Measurements from ENCODE around the gene OGDHL. TPM values are rescaled to one million over a fixed set of nuclear protein-coding genes. Genes with fewer than 3 reads are reported as not detected.

OGDHL gene
- total and polyA plus RNA-seq, 9 of the 15 experiments (the other 6 are each of a cell fraction or from before 2014, with no cell fraction given): 0.01 to 1.8 (median 0.91) TPM

GRCh38 chr10:49756641-49757040 is 5.5 kb downstream of the OGDHL start (continued):
- TF ChIP-seq, protein P1, sequence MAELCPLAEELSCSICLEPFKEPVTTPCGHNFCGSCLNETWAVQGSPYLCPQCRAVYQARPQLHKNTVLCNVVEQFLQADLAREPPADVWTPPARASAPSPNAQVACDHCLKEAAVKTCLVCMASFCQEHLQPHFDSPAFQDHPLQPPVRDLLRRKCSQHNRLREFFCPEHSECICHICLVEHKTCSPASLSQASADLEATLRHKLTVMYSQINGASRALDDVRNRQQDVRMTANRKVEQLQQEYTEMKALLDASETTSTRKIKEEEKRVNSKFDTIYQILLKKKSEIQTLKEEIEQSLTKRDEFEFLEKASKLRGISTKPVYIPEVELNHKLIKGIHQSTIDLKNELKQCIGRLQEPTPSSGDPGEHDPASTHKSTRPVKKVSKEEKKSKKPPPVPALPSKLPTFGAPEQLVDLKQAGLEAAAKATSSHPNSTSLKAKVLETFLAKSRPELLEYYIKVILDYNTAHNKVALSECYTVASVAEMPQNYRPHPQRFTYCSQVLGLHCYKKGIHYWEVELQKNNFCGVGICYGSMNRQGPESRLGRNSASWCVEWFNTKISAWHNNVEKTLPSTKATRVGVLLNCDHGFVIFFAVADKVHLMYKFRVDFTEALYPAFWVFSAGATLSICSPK (IDR thresholded peaks at IDR 0.05; ENCODE audit: borderline replicate concordance): no peak
- TF ChIP-seq ZBTB9 (CRISPR knock-in tag; IDR thresholded peaks at IDR 0.05) (no peak), ZNF639 (CRISPR knock-in tag; conservative IDR thresholded peaks at IDR 0.05 in 1 of 2, IDR thresholded peaks at IDR 0.05 in 1 of 2) (no peak), C11orf30 (IDR thresholded peaks at IDR 0.05; ENCODE audit: low read depth) (no peak)
- TF ChIP-seq, protein P2, sequence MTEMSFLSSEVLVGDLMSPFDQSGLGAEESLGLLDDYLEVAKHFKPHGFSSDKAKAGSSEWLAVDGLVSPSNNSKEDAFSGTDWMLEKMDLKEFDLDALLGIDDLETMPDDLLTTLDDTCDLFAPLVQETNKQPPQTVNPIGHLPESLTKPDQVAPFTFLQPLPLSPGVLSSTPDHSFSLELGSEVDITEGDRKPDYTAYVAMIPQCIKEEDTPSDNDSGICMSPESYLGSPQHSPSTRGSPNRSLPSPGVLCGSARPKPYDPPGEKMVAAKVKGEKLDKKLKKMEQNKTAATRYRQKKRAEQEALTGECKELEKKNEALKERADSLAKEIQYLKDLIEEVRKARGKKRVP (CRISPR knock-in tag; IDR thresholded peaks at IDR 0.05): no peak

Measured in K562 (cell line).